Measurements from ENCODE around the gene ATAT1.
A peak's percentile ranks its signal among the peaks of the same experiment; 100 is the strongest.

ATAT1 gene

GRCh38 chr6:30626484-30627366, at the start of gene ATAT1:
TSS of gene ATAT1 (plus strand) at chr6:30626874.
- DNase-seq: peak; percentile 86

- DNase-seq: no peak
Observed at GRCh38 chr6:30578051-30578450, 48.6 kb upstream of the ATAT1 start.

- no peak for DNase-seq
Observed at GRCh38 chr6:30583921-30584320, 42.8 kb upstream of the ATAT1 start.

- no peak for DNase-seq
Observed at GRCh38 chr6:30589754-30590358, 36.8 kb upstream of the ATAT1 start.

- no peak for DNase-seq
Observed at GRCh38 chr6:30590509-30590908, 36.2 kb upstream of the ATAT1 start.

GRCh38 chr6:30591008-30591407, 35.7 kb upstream of the ATAT1 start:
- DNase-seq: no peak

- DNase-seq: no peak
Observed at GRCh38 chr6:30592287-30592686, 34.4 kb upstream of the ATAT1 start.

GRCh38 chr6:30597315-30598144, 29.1 kb upstream of the ATAT1 start:
- DNase-seq: peak; percentile 77

GRCh38 chr6:30598912-30599624, 27.6 kb upstream of the ATAT1 start:
- DNase-seq: no peak

GRCh38 chr6:30599625-30600324, 26.9 kb upstream of the ATAT1 start:
- DNase-seq: no peak

GRCh38 chr6:30600451-30600961, 26.2 kb upstream of the ATAT1 start:
- no peak for DNase-seq

GRCh38 chr6:30601436-30601814, 25.2 kb upstream of the ATAT1 start:
- no peak for DNase-seq

GRCh38 chr6:30601815-30602641, 24.6 kb upstream of the ATAT1 start:
- DNase-seq: no peak

- DNase-seq: no peak
Observed at GRCh38 chr6:30603961-30604360, 22.7 kb upstream of the ATAT1 start.

- no peak for DNase-seq
Observed at GRCh38 chr6:30610065-30610464, 16.6 kb upstream of the ATAT1 start.

- DNase-seq: no peak
Observed at GRCh38 chr6:30611150-30611855, 15.4 kb upstream of the ATAT1 start.

GRCh38 chr6:30611856-30612194, 14.8 kb upstream of the ATAT1 start:
- no peak for DNase-seq

- DNase-seq: peak; percentile 6
Observed at GRCh38 chr6:30612213-30612612, 14.5 kb upstream of the ATAT1 start.

GRCh38 chr6:30612687-30613248, 13.9 kb upstream of the ATAT1 start:
- DNase-seq: no peak
